MM.1S (cell line): ENCODE results near the gene HSBP1L1.

Experiments
- DNase-seq: peaks from one replicate; pipeline ENCODE4 v3.0.0-alpha.2; 2015
- H2AFZ ChIP-seq: fragments of 300-600 bp; sonication (generic); 2 replicates; pipeline ENCODE4 v1.6.0; 2016; ENCODE audit warnings: antibody characterized with exemption, low read length
- H3F3A ChIP-seq: fragments of 300-600 bp; sonication (generic); 2 replicates; pipeline ENCODE4 v1.6.1; 2016; ENCODE audit warnings: mild to moderate bottlenecking, antibody characterized with exemption, low read length, moderate library complexity, mixed read lengths; ENCODE audit not compliant: insufficient read depth
- H3K27ac ChIP-seq: fragments of 300-600 bp; sonication (generic); 2 replicates; pipeline ENCODE4 v1.5.1; 2016; ENCODE audit warnings: mild to moderate bottlenecking, low read length
- H3K27me3 ChIP-seq: fragments of 300-600 bp; sonication (generic); replicated peaks from 2 replicates; pipeline ENCODE4 v1.6.0; 2016; ENCODE audit warnings: low read length; ENCODE audit not compliant: insufficient read depth
- H3K36me3 ChIP-seq: fragments of 300-600 bp; sonication (generic); replicated peaks from 2 replicates; pipeline ENCODE4 v1.6.1; 2016; ENCODE audit warnings: mild to moderate bottlenecking, low read length, mixed read lengths; ENCODE audit not compliant: insufficient read depth
- H3K4me1 ChIP-seq: fragments of 300-600 bp; sonication (generic); 2 replicates; pipeline ENCODE4 v1.6.1; 2016; ENCODE audit warnings: low read length, mixed read lengths
- H3K4me2 ChIP-seq: fragments of 300-600 bp; sonication (generic); 2 replicates; pipeline ENCODE4 v1.6.0; 2016; ENCODE audit warnings: low read depth, low read length
- H3K4me3 ChIP-seq: fragments of 300-600 bp; sonication (generic); 2 replicates; pipeline ENCODE4 v1.5.1; 2016; ENCODE audit warnings: low read length, mixed read lengths
- H3K79me2 ChIP-seq: fragments of 300-600 bp; sonication (generic); 2 replicates; pipeline ENCODE4 v1.6.1; 2016; ENCODE audit warnings: mixed run types, low read length, mixed read lengths
- H3K9ac ChIP-seq: fragments of 300-600 bp; sonication (generic); 2 replicates; pipeline ENCODE4 v1.6.1; 2016; ENCODE audit warnings: low read length, mixed read lengths
- H3K9me2 ChIP-seq: fragments of 300-600 bp; sonication (generic); replicated peaks from 2 replicates; pipeline ENCODE4 v1.6.1; 2016; ENCODE audit warnings: mild to moderate bottlenecking, low read length, mixed read lengths; ENCODE audit not compliant: insufficient read depth
- H3K9me3 ChIP-seq: fragments of 300-600 bp; sonication (generic); replicated peaks from 2 replicates; pipeline ENCODE4 v1.6.1; 2016; ENCODE audit warnings: mild to moderate bottlenecking, low read length, mixed read lengths; ENCODE audit not compliant: insufficient read depth
- H4K20me1 ChIP-seq: fragments of 300-600 bp; sonication (generic); 2 replicates; pipeline ENCODE4 v1.6.1; 2016; ENCODE audit warnings: mild to moderate bottlenecking, low read length, moderate library complexity, mixed read lengths; ENCODE audit not compliant: insufficient read depth
- EZH2 ChIP-seq: fragments of 300-600 bp; sonication (generic); optimal IDR thresholded peaks from 2 replicates; pipeline ENCODE3; 2017; ENCODE audit warnings: low read depth, mild to moderate bottlenecking, antibody characterized with exemption, low read length, mixed read lengths
- EZH2phosphoT487 ChIP-seq: fragments of 300-600 bp; sonication (generic); IDR thresholded peaks from 2 replicates; pipeline ENCODE4 v1.6.1; 2018; ENCODE audit warnings: antibody characterized with exemption, low read length
- TF ChIP-seq, protein P1 (sequence below): fragments of 300-600 bp; sonication (generic); IDR thresholded peaks from 2 replicates; pipeline ENCODE4 v1.5.1; 2016; ENCODE audit warnings: antibody characterized with exemption, low read length, mixed read lengths

Gene HSBP1L1

DNA sequence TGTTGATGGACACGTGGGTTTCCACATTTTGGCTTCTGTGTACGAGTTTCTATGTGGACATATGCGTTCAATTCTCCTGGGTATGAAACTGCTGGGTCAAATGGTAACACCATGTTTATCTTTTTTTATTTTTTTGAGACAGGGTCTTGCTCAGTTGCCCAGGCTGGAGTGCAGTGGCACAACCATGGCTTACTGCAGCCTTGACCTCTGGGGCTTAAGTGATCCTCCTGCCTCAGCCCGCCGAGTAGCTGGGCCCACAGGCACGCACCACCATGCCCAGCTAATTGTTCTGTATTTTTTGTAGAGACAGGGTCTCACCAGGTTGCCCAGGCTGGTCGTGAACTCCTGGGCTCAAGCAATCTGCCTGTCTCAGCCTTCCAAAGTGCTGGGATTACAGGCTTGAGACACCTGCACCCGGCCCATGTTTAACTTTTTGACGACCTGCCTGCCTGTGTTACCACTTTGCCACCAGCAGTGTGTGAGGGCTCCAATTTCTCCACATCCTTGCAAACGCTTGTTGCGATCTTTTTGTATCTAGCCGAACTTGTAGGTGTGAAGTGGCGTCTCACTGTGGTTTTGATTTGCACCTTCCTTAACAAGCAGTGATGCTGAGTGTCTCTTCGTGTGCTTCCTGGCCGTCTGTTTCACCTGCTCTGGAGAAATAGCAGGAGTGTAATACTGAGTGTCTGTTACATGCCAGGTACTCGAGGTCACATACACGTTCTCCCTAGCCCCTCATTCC lies 6.9 kb downstream of the HSBP1L1 start:
- Histone ChIP-seq H3K4me2 (no peak overlapping the region), H3K4me1 (no peaks in the 10 kb centered on the region), H3F3A (no peaks in the 10 kb centered on the region), H4K20me1 (no peaks in the 10 kb centered on the region), H3K9ac (no peak overlapping the region), H3K79me2 (peaks cover 40% of the 10 kb centered on the region), H3K36me3 (peaks cover 16% of the 10 kb centered on the region), H3K27ac (no peak overlapping the region), H3K9me3 (no peaks in the 10 kb centered on the region), H2AFZ (no peak overlapping the region), H3K4me3 (no peak overlapping the region), H3K27me3 (no peaks in the 10 kb centered on the region), H3K9me2 (no peaks in the 10 kb centered on the region)
- DNase-seq: no peak
- TF ChIP-seq EZH2phosphoT487: no peak
- TF ChIP-seq, protein P1, sequence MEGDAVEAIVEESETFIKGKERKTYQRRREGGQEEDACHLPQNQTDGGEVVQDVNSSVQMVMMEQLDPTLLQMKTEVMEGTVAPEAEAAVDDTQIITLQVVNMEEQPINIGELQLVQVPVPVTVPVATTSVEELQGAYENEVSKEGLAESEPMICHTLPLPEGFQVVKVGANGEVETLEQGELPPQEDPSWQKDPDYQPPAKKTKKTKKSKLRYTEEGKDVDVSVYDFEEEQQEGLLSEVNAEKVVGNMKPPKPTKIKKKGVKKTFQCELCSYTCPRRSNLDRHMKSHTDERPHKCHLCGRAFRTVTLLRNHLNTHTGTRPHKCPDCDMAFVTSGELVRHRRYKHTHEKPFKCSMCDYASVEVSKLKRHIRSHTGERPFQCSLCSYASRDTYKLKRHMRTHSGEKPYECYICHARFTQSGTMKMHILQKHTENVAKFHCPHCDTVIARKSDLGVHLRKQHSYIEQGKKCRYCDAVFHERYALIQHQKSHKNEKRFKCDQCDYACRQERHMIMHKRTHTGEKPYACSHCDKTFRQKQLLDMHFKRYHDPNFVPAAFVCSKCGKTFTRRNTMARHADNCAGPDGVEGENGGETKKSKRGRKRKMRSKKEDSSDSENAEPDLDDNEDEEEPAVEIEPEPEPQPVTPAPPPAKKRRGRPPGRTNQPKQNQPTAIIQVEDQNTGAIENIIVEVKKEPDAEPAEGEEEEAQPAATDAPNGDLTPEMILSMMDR: no peak
- TF ChIP-seq EZH2: no peak

DNA sequence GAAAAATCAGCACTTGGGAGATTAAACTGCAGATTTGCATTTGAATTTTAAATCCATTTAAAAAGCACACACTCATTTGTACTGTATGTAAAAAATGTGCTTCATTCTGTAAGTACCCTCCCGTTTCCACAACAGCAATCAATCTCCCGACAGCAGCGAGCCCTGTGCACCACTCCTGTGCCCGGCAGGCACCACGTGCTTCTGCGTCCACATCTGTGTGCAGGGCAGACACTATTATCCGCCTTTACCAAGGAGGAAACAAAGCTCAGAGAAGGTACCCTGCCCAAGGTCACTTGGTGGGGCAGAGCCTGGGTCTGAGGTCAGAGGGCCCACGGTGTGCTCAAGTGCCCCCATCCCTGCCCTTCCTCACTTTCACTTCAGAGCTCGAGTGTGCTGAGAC lies 7.5 kb downstream of the HSBP1L1 start:
- Histone ChIP-seq H2AFZ (no peak overlapping the region), H3F3A (no peaks in the 10 kb centered on the region), H3K9ac (no peak overlapping the region), H3K4me3 (no peak overlapping the region), H3K9me3 (no peaks in the 10 kb centered on the region), H3K4me1 (no peaks in the 10 kb centered on the region), H3K27ac (no peak overlapping the region), H3K79me2 (peaks cover 46% of the 10 kb centered on the region), H3K9me2 (no peaks in the 10 kb centered on the region), H4K20me1 (no peaks in the 10 kb centered on the region), H3K27me3 (no peaks in the 10 kb centered on the region), H3K4me2 (no peak overlapping the region), H3K36me3 (peaks cover 16% of the 10 kb centered on the region)
- no peak for DNase-seq
- TF ChIP-seq, protein P1: no peak
- TF ChIP-seq EZH2 (no peak), EZH2phosphoT487 (no peak)

DNA sequence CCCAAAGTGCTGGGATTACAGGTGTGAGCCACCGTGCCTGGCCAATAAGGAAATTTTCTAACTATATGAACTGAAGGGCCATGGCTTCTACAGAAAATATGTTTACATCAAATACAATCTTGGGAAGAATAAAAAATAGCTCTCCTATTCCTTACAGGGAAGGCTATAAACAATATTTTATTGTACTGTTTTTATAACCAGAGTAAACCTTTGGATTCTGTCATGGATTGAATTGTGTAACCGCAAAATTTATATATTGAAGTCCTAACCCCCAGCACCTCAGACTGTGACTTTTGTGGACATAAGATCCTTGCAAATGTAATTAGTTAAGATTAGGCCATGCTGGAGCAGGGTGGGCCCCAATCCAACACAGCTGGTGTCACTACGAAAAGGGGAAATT lies 8.3 kb downstream of the HSBP1L1 start:
- no peak overlapping the region for H2AFZ ChIP-seq
- H3K4me3 ChIP-seq: no peak overlapping the region
- H3K9me3 ChIP-seq: no peaks in the 10 kb centered on the region
- peaks cover 53% of the 10 kb centered on the region for H3K79me2 ChIP-seq
- H3K4me1 ChIP-seq: no peaks in the 10 kb centered on the region
- H3K27ac ChIP-seq: no peak overlapping the region
- no peaks in the 10 kb centered on the region for H4K20me1 ChIP-seq
- no peaks in the 10 kb centered on the region for H3F3A ChIP-seq
- no peak overlapping the region for H3K4me2 ChIP-seq
- DNase-seq: no peak
- peaks cover 16% of the 10 kb centered on the region for H3K36me3 ChIP-seq
- no peaks in the 10 kb centered on the region for H3K9me2 ChIP-seq
- H3K27me3 ChIP-seq: no peaks in the 10 kb centered on the region
- H3K9ac ChIP-seq: no peak overlapping the region
- TF ChIP-seq EZH2 (no peak), EZH2phosphoT487 (no peak)
- TF ChIP-seq, protein P1: no peak
